NCI-H1092 treated with DMSO at 0.1 percent for 48 hours (cell line): Measurements from ENCODE around the gene SLC29A1.
A peak's percentile ranks its signal among the peaks of the same experiment; 100 is the strongest.

Source experiments
- DNase-seq: peaks from one replicate; lab custom pipeline; 2025; lab: John Stamatoyannopoulos, UW

Gene SLC29A1

GRCh38 chr6:44268095-44268628 is 44.8 kb downstream of the SLC29A1 start:
- DNase-seq, result peak; percentile 72

DNA sequence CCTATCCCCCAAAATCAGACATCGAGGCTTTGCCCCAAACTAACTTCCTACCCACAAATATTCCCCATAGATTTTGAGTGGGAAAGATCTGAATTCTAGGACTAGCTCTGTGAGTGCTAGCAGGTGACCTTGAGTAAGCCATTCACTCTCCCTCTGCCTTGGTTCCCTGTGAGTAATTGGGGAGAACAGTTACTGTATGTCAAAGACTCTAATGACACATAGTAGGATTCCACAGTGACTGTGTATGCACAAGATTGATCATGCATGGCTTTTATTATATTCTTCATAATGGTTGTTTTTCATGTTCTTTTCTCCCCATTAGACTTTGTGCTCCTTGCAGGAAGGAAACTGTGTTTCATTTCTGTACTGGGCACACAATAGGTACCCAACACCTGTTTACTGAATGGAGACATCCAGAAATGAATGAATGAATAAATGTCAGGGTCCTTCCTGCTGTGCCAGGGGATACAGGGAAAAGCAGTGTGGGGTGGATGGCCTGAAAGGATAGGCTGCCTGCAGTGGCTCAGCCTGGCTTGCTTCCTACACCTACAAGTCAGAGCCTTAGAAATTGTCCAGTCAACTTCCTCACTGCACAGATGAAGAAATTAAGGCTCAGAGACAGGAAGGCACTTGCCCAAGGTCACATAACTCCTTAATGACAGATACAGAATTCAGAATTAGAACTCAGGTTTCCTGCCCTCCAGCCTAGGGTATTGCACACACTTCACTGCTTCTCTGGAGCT is 46.0 kb downstream of the SLC29A1 start:
- no peak for DNase-seq

DNA sequence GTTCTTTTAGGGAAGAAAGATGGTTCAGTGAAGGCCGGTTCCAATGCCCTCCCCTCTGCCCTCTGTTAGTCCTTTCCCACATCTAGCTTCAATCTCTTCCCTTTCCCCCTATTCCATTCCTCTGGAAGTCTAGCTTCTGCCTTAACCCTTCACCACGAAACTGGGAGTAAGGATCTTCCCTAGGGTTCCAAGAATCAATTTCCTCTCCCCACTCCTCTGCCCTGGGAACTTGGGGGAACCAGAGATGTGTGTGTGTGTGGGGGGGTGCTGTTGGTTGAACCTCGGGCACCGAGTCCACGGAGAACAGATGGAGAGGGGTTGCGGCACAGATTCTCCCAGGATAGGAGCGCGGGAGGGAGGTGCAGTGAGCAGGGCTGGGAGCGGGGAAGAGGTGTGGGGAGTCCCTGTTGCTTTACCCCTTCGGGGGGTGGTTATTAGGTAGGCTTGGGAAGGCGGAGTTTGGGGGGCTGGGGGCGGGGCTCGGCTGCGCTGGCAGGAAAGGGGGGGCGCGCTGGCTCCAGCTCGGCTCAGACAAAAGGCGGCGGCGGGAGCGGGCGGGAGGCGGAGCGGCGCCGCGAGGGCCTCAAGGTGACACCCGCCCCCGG is 46.6 kb downstream of the SLC29A1 start, which contains the start of gene TMEM151B:
TSS of gene TMEM151B (plus strand) at position 530 of the 605 bp plus-strand sequence. CDS start 293 bp downstream, outside the sequence.
- DNase-seq, result peak; percentile 26

DNA sequence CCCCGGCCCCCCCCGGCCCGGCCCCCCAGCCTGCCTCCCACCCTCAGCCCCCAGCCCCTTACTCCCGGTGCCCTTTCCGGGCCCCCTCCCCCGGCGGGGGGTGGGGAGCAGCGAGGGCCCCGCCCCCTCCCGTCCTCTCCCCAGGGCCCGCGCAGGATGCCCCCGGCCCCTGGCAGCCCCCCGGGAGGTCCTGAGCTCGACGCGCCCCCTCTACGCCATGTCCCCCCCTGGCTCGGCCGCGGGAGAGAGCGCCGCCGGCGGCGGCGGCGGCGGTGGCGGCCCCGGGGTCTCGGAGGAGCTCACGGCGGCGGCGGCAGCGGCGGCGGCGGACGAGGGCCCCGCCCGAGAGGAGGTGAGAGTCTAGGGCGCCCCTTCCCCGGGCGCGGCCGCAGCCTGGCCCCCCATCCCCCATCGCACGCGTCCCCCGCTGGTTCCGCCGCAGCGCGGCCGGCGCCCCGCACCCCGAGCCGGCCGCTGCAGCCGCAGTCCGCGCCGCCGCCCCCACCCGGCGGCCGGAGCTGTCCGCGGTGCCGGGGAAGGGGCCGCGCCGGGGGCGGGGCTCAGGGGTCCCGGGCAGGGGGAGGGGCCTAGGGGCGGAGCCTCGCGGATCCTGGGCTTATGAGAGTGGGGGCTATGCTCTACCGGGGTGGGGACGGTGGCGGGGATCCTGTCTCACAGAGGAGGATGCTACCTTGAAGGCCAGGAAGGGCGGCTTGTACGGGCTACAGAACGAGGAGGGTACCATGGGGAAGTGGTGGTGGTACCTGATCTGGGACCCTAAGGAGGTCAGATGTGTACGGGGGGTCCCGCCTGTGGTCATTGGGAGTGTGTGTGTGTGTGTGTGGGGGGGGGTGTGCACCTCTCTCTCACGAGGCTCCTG is 47.4 kb downstream of the SLC29A1 start:
- peak; percentile 34 for DNase-seq

DNA sequence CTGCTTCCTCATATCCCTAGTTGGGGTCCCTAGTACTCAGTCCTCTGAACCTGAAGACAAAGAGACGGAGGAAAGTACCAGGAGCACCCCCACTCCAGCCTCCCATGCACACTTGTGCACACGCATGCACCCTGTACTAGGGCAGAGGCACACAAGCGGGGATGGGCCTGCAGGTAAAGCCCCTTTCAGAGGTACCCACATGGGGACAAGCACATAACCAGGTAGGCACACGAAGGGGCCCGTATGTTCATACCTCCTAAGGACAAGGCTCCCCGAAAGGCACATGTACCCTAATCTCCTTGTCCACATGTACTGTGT is 48.0 kb downstream of the SLC29A1 start:
- DNase-seq, result no peak

DNA sequence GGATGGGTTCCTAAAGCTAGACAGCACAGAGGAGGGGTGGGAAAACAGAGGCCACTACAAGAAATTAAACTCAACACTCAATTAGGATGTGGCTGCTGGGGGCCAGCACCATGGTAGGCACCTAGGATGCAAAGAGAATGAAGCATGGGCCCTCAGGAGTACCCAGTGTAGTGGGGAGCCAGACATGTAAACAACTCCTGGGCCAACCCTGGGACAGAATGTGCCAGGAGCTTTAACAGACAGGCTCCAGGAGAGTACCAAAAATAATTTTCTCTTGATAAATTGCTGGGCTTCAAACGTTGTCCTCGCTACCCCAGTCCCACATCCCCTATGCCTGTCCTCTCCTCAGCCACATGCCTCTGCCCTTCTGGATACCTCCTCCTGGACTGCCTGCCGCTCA is 48.5 kb downstream of the SLC29A1 start:
- no peak for DNase-seq

GRCh38 chr6:44272529-44272928 is 49.1 kb downstream of the SLC29A1 start:
- no peak for DNase-seq

DNA sequence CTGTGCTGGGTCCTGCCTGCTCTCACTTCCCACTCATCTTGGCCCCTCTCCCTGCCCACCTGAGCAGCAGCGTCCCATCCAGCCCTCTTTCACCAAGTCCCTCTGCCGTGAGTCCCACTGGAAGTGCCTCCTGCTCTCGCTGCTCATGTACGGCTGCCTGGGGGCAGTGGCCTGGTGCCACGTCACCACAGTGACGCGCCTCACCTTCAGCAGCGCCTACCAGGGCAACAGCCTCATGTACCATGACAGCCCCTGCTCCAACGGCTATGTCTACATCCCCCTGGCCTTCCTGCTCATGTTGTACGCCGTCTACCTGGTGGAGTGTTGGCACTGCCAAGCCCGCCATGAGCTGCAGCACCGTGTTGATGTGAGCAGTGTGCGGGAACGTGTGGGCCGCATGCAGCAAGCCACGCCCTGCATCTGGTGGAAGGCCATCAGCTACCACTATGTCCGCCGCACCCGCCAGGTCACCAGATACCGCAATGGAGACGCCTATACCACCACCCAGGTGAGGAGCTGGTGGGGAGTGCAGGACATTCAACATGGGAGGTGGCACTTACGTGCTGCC is 49.7 kb downstream of the SLC29A1 start:
- no peak for DNase-seq

GRCh38 chr6:44273617-44274016 is 50.2 kb downstream of the SLC29A1 start:
- DNase-seq, result no peak

- no peak for DNase-seq
Observed at GRCh38 chr6:44275271-44275748, 51.9 kb downstream of the SLC29A1 start.

- peak; percentile 24 for DNase-seq
Observed at GRCh38 chr6:44275749-44276648, 52.6 kb downstream of the SLC29A1 start.

DNA sequence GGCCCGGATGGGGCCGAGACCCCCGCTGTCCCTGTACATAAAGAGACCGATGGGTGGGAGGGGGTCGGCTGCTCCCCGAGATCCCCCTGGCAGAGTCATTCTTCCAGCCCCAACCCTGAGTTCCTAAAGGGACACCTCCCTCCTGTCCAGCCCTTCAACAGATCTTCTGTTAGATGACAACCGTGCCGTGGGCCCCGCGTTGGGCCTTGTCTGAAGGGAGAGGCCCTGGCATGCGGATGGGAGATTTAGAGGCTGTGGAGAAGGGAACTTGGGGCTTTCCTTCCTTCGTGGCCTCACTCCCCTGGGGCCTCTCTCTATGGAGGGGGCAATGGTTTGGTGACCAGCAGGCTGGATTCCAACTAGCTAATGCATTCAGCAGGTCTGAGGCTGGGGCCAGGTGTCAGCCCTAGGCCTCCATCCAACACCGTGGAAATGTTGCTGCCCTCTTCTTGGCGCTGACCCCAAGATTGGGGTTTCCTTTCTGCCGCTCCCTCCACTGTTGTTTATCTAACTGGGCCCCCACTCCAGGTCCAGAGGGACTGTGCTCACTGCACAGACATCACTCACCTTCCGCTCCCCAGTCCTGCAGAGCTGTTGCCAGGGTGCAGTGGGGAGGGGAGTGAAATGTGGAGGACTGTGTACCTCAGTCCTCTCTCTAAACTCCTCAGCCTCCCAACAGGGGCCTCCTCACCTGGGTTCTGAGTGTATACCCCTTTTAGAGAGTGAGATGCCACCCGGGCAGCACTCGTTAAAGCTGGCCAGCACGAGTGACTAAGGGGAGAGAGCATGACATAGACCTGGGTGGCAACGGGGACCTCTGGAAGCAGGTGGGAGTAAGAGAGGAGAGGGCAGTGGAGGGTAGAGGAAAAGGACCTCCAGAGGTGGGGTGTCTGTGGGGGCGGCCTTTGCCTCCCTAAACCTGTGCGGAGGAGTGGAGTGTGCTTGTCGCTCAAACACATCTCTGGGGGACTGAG is 53.6 kb downstream of the SLC29A1 start:
- DNase-seq, result no peak

DNA sequence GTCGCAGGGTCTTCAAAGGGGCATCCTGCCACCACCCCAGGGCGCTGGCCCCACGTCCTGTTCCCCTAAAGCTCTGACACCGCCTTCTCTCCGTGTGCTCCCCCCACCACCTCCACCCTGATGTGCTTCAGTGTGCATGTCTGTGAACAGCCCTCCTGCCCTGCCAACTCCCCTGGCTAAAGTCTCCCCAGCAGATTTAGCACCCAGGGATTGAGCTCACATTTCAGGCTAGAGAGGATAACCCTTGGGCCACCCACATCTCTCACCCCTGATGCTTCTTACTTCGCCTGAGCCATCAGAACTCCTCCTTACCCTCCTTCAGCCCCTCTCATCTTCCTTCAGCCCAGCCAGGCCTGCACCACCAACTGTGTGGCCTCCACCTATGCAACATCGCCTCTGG is 54.4 kb downstream of the SLC29A1 start:
- DNase-seq, result no peak

DNA sequence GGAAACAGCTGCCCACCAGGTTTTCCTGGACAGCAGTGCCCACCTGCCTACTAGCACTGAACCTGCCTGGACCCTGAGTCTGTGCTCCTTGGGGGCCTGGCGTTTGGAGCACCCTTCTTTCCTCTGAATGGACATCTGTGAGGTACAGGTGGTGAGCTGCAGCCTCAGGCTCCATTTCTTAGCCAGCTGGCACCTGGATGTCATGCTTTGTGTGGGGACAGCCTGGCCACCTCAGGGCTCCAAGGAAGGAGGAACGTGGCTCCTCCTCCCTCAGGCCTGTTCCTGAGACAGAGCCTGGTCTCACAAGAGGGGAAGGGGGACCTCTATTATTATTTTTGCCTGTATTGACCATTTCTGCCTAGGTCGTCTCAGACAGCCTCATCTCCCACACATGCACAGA is 54.9 kb downstream of the SLC29A1 start:
- DNase-seq, result no peak

- DNase-seq, result no peak
Observed at GRCh38 chr6:44278774-44279697, 55.6 kb downstream of the SLC29A1 start.
